PC-3 (cell line): ENCODE data around the gene UNC13A.

ENCODE experiments used
- EZH2 ChIP-seq: fragments of 300-600 bp; sonication (generic); IDR thresholded peaks from one replicate; pipeline ENCODE4 v1.6.1; 2017; ENCODE audit warnings: antibody characterized with exemption, mild to moderate bottlenecking, low read length; ENCODE audit not compliant: unreplicated experiment
- TF ChIP-seq, protein P1 (sequence below): fragments of 300-600 bp; sonication (generic); conservative IDR thresholded peaks from 2 replicates; pipeline ENCODE4 v1.5.1; 2017; ENCODE audit warnings: antibody characterized with exemption, low read depth, mild to moderate bottlenecking, low read length

DNA sequence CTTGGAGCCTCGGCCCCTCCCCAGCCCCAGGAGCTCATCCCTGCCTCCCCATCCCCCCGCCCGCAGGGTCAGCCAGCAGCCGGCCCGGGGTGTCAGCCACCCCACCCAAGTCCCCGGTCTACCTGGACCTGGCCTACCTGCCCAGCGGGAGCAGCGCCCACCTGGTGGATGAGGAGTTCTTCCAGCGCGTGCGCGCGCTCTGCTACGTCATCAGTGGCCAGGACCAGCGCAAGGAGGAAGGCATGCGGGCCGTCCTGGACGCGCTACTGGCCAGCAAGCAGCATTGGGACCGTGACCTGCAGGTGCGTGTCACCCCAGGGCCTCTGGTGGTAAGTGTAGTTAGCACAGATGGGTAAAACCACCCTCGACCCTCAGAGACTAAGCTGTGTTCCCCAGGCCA lies 45.0 kb upstream of the UNC13A start:
- no peak for TF ChIP-seq EZH2
- TF ChIP-seq, protein P1, sequence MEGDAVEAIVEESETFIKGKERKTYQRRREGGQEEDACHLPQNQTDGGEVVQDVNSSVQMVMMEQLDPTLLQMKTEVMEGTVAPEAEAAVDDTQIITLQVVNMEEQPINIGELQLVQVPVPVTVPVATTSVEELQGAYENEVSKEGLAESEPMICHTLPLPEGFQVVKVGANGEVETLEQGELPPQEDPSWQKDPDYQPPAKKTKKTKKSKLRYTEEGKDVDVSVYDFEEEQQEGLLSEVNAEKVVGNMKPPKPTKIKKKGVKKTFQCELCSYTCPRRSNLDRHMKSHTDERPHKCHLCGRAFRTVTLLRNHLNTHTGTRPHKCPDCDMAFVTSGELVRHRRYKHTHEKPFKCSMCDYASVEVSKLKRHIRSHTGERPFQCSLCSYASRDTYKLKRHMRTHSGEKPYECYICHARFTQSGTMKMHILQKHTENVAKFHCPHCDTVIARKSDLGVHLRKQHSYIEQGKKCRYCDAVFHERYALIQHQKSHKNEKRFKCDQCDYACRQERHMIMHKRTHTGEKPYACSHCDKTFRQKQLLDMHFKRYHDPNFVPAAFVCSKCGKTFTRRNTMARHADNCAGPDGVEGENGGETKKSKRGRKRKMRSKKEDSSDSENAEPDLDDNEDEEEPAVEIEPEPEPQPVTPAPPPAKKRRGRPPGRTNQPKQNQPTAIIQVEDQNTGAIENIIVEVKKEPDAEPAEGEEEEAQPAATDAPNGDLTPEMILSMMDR = no peak
